Measurements from ENCODE around the gene OR2F2. TPM values are rescaled to one million over a fixed set of nuclear protein-coding genes. Genes with fewer than 3 reads are reported as not detected.

The OR2F2 gene
- polyA plus RNA-seq, 3 donors = not detected

DNA sequence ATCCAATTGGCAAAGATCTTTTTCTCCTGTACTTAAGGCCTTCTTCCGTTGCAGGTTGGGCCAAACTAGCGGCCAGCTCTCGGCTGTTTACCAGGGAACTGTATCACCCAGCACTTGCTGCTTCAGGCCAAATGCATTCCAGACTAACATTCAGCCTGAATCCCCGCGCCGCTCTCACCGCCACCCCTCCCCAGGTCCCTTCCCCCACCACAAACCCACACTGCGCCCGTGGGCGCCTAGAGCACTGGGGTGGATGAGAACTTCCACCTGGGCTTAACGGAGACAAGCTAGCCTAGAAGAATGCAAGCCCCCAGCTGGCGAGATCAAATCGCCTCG, 33.7 kb upstream of the OR2F2 start:
- WGBS (ENCODE audit: insufficient coverage) = 0% methylated on average over 11 of the region's 14 CpGs
- H2AFZ ChIP-seq (ENCODE audit: insufficient read depth, low read depth, low read length, poor library complexity, severe bottlenecking) = peak overlapping the region; percentile 95
- intact Hi-C loops (cut with micrococcal nuclease) = loop anchor here in 1 of 2 donors (10.0 kb wide), 1 partner anchor 56 kb away; no protein-coding TSS in a partner anchor

DNA sequence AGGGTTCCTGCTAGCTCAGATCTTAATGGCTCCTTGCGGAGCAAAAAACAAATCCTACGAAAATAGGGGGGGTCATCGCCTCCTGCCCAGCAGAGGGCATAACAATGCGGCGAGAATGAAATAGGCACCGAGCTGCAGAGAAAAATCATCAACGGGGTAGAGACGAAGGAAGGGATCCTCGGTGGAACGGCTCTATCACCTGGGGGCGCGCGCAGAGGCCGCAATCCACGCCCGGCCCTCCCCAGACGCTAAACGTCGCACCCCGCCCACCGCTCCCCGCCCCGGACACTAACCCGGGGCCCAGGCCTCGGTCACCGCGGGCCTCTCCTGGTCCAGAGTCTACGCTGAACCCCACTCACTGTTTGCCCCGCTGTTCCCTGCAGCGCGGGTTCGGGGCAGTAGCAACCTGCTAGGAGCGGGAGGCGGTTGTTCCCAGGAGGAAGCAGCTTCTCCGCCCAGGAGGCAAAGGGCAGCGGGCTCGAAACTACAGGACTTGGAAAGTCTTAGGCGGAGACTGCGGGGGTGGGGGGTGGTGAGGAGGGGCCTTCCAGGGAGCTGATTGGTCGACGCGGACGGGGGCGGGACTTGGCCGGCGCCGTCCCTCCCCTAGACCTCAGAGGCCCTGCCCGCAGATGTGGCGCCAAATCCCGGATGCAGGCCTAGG, 33.2 kb upstream of the OR2F2 start, which contains the start of gene TCAF1:
Gene TCAF1, minus strand, starts transcription at position 509 of the 664 bp plus-strand sequence. CDS start 25,568 bp downstream, outside the sequence.
- Mint-ChIP-seq H3K27me3 (ENCODE audit: low read depth in 3 of 3) (peaks cover 3 to 9% (median 5%) of the 10 kb centered on the region in 3 donors), H3K4me1 (peaks cover 22% of the 10 kb centered on the region), H3K36me3 (no peaks in the 10 kb centered on the region), H3K4me3 (peak within 1 kb of the TSS; percentile 89 to 96), H3K9me3 (peaks cover 0 to 2% (median 0%) of the 10 kb centered on the region in 7 donors), H3K27ac (peak within 1 kb of the TSS; percentile 67 to 93 (median 82))
- H3K4me2 ChIP-seq (replicated peaks; ENCODE audit: extremely low read depth, low read length, poor library complexity, severe bottlenecking) = peak within 1 kb of the TSS; percentile 97
- H3K79me2 ChIP-seq (ENCODE audit: insufficient read depth, low read length) = peaks cover 19% of the 10 kb centered on the region
- H3K9ac ChIP-seq (ENCODE audit: insufficient read depth, low read length, poor library complexity, severe bottlenecking) = peak within 1 kb of the TSS; percentile 76
- no peaks in the 10 kb centered on the region for H3K9me3 ChIP-seq (replicated peaks in 1 of 2; ENCODE audit: control insufficient read depth in 1 of 2, insufficient read depth in 1 of 2, low read length in 2 of 2)
- peak within 1 kb of the TSS; percentile 95 for H2AFZ ChIP-seq (ENCODE audit: insufficient read depth, low read depth, low read length, poor library complexity, severe bottlenecking)
- peaks cover 8 to 10% of the 10 kb centered on the region in 2 donors for H3K4me1 ChIP-seq (ENCODE audit: control insufficient read depth in 1 of 2, insufficient read depth in 2 of 2, low read length in 2 of 2)
- H3K36me3 ChIP-seq (replicated peaks in 1 of 2; ENCODE audit: control insufficient read depth in 1 of 2, insufficient read depth in 2 of 2, low read length in 2 of 2) = no peaks in the 10 kb centered on the region
- H3K27me3 ChIP-seq (ENCODE audit: control insufficient read depth in 2 of 2, insufficient read depth in 2 of 2, low read length in 2 of 2) = no peaks in the 10 kb centered on the region
- DNase-seq = peak; percentile 79 to 81 (median 80)
- peak within 1 kb of the TSS; percentile 69 to 90 (median 72) for H3K4me3 ChIP-seq (replicated peaks in 1 of 3; ENCODE audit: low read depth in 2 of 3, low read length in 3 of 3)
- 0% methylated on average over 39 of the region's 50 CpGs for WGBS (ENCODE audit: insufficient coverage)
- no peaks in the 10 kb centered on the region for H4K20me1 ChIP-seq (ENCODE audit: insufficient read depth, low read length)
- intact Hi-C loops (cut with micrococcal nuclease) = loop anchor here in 1 of 2 donors (10.0 kb wide), 1 partner anchor 57 kb away; no protein-coding TSS in a partner anchor
- peak within 1 kb of the TSS; percentile 19 to 75 for H3K27ac ChIP-seq (ENCODE audit: low read depth in 1 of 2, low read length in 2 of 2)
- TF ChIP-seq, protein P1, sequence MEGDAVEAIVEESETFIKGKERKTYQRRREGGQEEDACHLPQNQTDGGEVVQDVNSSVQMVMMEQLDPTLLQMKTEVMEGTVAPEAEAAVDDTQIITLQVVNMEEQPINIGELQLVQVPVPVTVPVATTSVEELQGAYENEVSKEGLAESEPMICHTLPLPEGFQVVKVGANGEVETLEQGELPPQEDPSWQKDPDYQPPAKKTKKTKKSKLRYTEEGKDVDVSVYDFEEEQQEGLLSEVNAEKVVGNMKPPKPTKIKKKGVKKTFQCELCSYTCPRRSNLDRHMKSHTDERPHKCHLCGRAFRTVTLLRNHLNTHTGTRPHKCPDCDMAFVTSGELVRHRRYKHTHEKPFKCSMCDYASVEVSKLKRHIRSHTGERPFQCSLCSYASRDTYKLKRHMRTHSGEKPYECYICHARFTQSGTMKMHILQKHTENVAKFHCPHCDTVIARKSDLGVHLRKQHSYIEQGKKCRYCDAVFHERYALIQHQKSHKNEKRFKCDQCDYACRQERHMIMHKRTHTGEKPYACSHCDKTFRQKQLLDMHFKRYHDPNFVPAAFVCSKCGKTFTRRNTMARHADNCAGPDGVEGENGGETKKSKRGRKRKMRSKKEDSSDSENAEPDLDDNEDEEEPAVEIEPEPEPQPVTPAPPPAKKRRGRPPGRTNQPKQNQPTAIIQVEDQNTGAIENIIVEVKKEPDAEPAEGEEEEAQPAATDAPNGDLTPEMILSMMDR (IDR thresholded peaks at IDR 0.05) = peak; percentile 27

More for the DNA sequence above, 33.7 kb upstream of the OR2F2 start:
- peak overlapping the region; percentile 76 for H3K9ac ChIP-seq (ENCODE audit: insufficient read depth, low read length, poor library complexity, severe bottlenecking)
- peaks cover 0 to 2% (median 0%) of the 10 kb centered on the region in 7 donors for H3K9me3 Mint-ChIP-seq
- TF ChIP-seq, protein P1 (IDR thresholded peaks at IDR 0.05) = no peak
- H3K4me2 ChIP-seq (replicated peaks; ENCODE audit: extremely low read depth, low read length, poor library complexity, severe bottlenecking) = peak overlapping the region; percentile 97
- peaks cover 8 to 10% of the 10 kb centered on the region in 2 donors for H3K4me1 ChIP-seq (ENCODE audit: control insufficient read depth in 1 of 2, insufficient read depth in 2 of 2, low read length in 2 of 2)
- peaks cover 3 to 9% (median 4%) of the 10 kb centered on the region in 3 donors for H3K27me3 Mint-ChIP-seq (ENCODE audit: low read depth in 3 of 3)
- H3K4me3 ChIP-seq (replicated peaks in 1 of 3; ENCODE audit: low read depth in 2 of 3, low read length in 3 of 3) = peak overlapping the region; percentile 69 to 90 (median 72)
- H3K36me3 ChIP-seq (replicated peaks in 1 of 2; ENCODE audit: control insufficient read depth in 1 of 2, insufficient read depth in 2 of 2, low read length in 2 of 2) = no peaks in the 10 kb centered on the region
- no peaks in the 10 kb centered on the region for H3K36me3 Mint-ChIP-seq
- H3K79me2 ChIP-seq (ENCODE audit: insufficient read depth, low read length) = peaks cover 19% of the 10 kb centered on the region
- DNase-seq = peak in 1 of 3 donors; percentile 10
- peak overlapping the region in 5 of 7 donors; percentile 67 to 93 (median 79) for H3K27ac Mint-ChIP-seq
- no peaks in the 10 kb centered on the region for H3K9me3 ChIP-seq (replicated peaks in 1 of 2; ENCODE audit: control insufficient read depth in 1 of 2, insufficient read depth in 1 of 2, low read length in 2 of 2)
- H3K27me3 ChIP-seq (ENCODE audit: control insufficient read depth in 2 of 2, insufficient read depth in 2 of 2, low read length in 2 of 2) = no peaks in the 10 kb centered on the region
- H4K20me1 ChIP-seq (ENCODE audit: insufficient read depth, low read length) = no peaks in the 10 kb centered on the region
- peak overlapping the region in 1 of 2 donors; percentile 75 for H3K27ac ChIP-seq (ENCODE audit: low read depth in 1 of 2, low read length in 2 of 2)
- H3K4me3 Mint-ChIP-seq = peak overlapping the region; percentile 89 to 96
- H3K4me1 Mint-ChIP-seq = peaks cover 22% of the 10 kb centered on the region

All from CD14-positive monocyte (primary cell).